H1 (cell line): ENCODE measurements around the gene STIM2. TPM values are rescaled to one million over a fixed set of nuclear protein-coding genes. Genes with fewer than 3 reads are reported as not detected.

Experiments
- CTCF ChIA-PET: fragments of 300-600 bp; sonication (Branson Sonifier 250); formaldehyde crosslinking; loops from one replicate; lab custom pipeline; 2021; ENCODE audit not compliant: partially characterized antibody; lab: Charles Lee
- POLR2A ChIA-PET: fragments of 300-600 bp; sonication (Branson Sonifier 250); formaldehyde crosslinking; loops from one replicate; lab custom pipeline; 2021; ENCODE audit warnings: inconsistent platforms; ENCODE audit not compliant: partially characterized antibody; lab: Charles Lee
- DNase-seq, 2 experiments: peaks; one replicate each; pipeline versions ENCODE4 v3.0.0 to v3.0.0-alpha.2; 2010 to 2022; ENCODE audit warnings: low spot score in 2 of 2, low read depth in 1 of 2, mixed read lengths in 1 of 2
- FAIRE-seq: peaks from 2 replicates; lab custom pipeline; 2011; peaks lifted over from hg19 to GRCh38; lab: Jason Lieb, UNC
- H2AFZ ChIP-seq: 2 replicates; pipeline ENCODE4 v1.8.1; 2012; ENCODE audit warnings: low read length, inconsistent platforms
- H2AK5ac ChIP-seq: 2 replicates; pipeline ENCODE4 v1.6.1; 2013; ENCODE audit warnings: low read depth, low read length
- H2BK120ac ChIP-seq: replicated peaks from 2 replicates; pipeline ENCODE3; 2013; ENCODE audit warnings: low read depth, low read length, inconsistent platforms
- H2BK12ac ChIP-seq: 2 replicates; pipeline ENCODE4 v1.6.1; 2013; ENCODE audit warnings: low read depth, low read length
- H2BK15ac ChIP-seq: 2 replicates; pipeline ENCODE4 v1.6.1; 2013; ENCODE audit warnings: low read length
- H2BK20ac ChIP-seq: 2 replicates; pipeline ENCODE4 v1.6.1; 2013; ENCODE audit warnings: low read length
- H2BK5ac ChIP-seq: 2 replicates; pipeline ENCODE4 v1.6.1; 2013; ENCODE audit warnings: low read depth, low read length
- H3K14ac ChIP-seq: 2 replicates; pipeline ENCODE4 v1.6.1; 2013; ENCODE audit warnings: inconsistent platforms; ENCODE audit not compliant: insufficient read length
- H3K18ac ChIP-seq: 2 replicates; pipeline ENCODE4 v1.6.1; 2013; ENCODE audit warnings: low read length; ENCODE audit errors: extremely low read depth
- H3K23ac ChIP-seq: 2 replicates; pipeline ENCODE4 v1.6.1; 2013; ENCODE audit warnings: inconsistent platforms; ENCODE audit not compliant: insufficient read length
- H3K23me2 ChIP-seq: 2 replicates; pipeline ENCODE4 v1.6.1; 2013; ENCODE audit warnings: low read depth, low read length
- H3K27ac ChIP-seq: 2 replicates; pipeline ENCODE4 v1.6.1; 2011; ENCODE audit warnings: low read depth, low read length, inconsistent platforms
- H3K27me3 ChIP-seq, 4 experiments: replicated peaks in 1 of 4; 1 replicate in 1 of 4; 2 replicates in 3 of 4; pipeline versions ENCODE4 v1.6.1 to v1.8.1; 2011 to 2013; ENCODE audit warnings: low read length in 3 of 4, mild to moderate bottlenecking in 3 of 4, inconsistent platforms in 2 of 4, mixed read lengths in 2 of 4, moderate library complexity in 1 of 4; ENCODE audit not compliant: control insufficient read depth in 3 of 4, insufficient read depth in 3 of 4; ENCODE audit errors: extremely low read depth in 1 of 4
- H3K36me3 ChIP-seq, 4 experiments: 2 replicates each; pipeline versions ENCODE4 v1.6.1 to v1.8.1; 2011 to 2013; ENCODE audit warnings: mild to moderate bottlenecking in 4 of 4, low read length in 3 of 4, moderate library complexity in 2 of 4, control low read depth in 1 of 4, inconsistent platforms in 1 of 4; ENCODE audit not compliant: insufficient read depth in 4 of 4, control insufficient read depth in 2 of 4
- H3K4ac ChIP-seq: replicated peaks from 2 replicates; pipeline ENCODE3; 2013; ENCODE audit warnings: low read length, low read depth, mixed read lengths, inconsistent platforms; ENCODE audit not compliant: insufficient read length
- H3K4me1 ChIP-seq, 4 experiments: replicated peaks in 1 of 4; 1 replicate in 1 of 4; 2 replicates in 3 of 4; pipeline versions ENCODE4 v1.6.1 to v1.8.1; 2011 to 2013; ENCODE audit warnings: low read length in 3 of 4, inconsistent platforms in 2 of 4, mixed read lengths in 1 of 4; ENCODE audit not compliant: insufficient read depth in 4 of 4, control insufficient read depth in 3 of 4
- H3K4me2 ChIP-seq, 2 experiments: 2 replicates each; pipeline versions ENCODE4 v1.6.1 to v1.8.1; 2011 to 2013; ENCODE audit warnings: low read depth in 2 of 2, low read length in 2 of 2, control low read depth in 1 of 2, inconsistent platforms in 1 of 2, mild to moderate bottlenecking in 1 of 2; ENCODE audit not compliant: insufficient read depth in 1 of 2
- H3K4me3 ChIP-seq, 4 experiments: fragments of 200-600, 300-600 bp in 1 of 4; sonication (generic), shearing (Covaris generic), sonication (Bioruptor Twin) in 1 of 4; 2 replicates each; pipeline versions ENCODE4 v1.5.1 to v1.8.1; 2011 to 2016; ENCODE audit warnings: low read length in 4 of 4, low read depth in 3 of 4, control low read depth in 2 of 4, inconsistent platforms in 2 of 4, mild to moderate bottlenecking in 2 of 4, mixed read lengths in 1 of 4, moderate library complexity in 1 of 4; ENCODE audit not compliant: insufficient read depth in 2 of 4; ENCODE audit errors: extremely low read depth in 1 of 4
- H3K56ac ChIP-seq: replicated peaks from 2 replicates; pipeline ENCODE3; 2013; ENCODE audit warnings: low read depth, mild to moderate bottlenecking, mixed read lengths, low read length, inconsistent platforms; ENCODE audit not compliant: insufficient read length
- H3K79me1 ChIP-seq: 2 replicates; pipeline ENCODE4 v1.6.1; 2013; ENCODE audit warnings: low read depth, low read length, control low read depth
- H3K79me2 ChIP-seq, 2 experiments: 2 replicates each; pipeline versions ENCODE4 v1.6.1 to v1.8.1; 2012 to 2013; ENCODE audit warnings: low read length in 2 of 2, mild to moderate bottlenecking in 2 of 2, inconsistent platforms in 1 of 2; ENCODE audit not compliant: insufficient read depth in 2 of 2, control insufficient read depth in 1 of 2
- H3K9ac ChIP-seq, 4 experiments: replicated peaks in 1 of 4; 1 replicate in 1 of 4; 2 replicates in 3 of 4; pipeline versions ENCODE4 v1.6.1 to v1.8.1; 2011 to 2013; ENCODE audit warnings: low read depth in 3 of 4, low read length in 3 of 4, control low read depth in 2 of 4, mild to moderate bottlenecking in 2 of 4, moderate library complexity in 2 of 4, inconsistent platforms in 1 of 4; ENCODE audit errors: extremely low read depth in 1 of 4
- H3K9me3 ChIP-seq, 2 experiments: 2 replicates each; pipeline versions ENCODE4 v1.6.1 to v1.8.1; 2012 to 2013; ENCODE audit warnings: mild to moderate bottlenecking in 2 of 2, moderate library complexity in 2 of 2, control low read depth in 1 of 2, inconsistent platforms in 1 of 2, low read depth in 1 of 2, low read length in 1 of 2, mixed read lengths in 1 of 2; ENCODE audit not compliant: insufficient read depth in 2 of 2
- H4K20me1 ChIP-seq, 2 experiments: replicated peaks in 1 of 2; 2 replicates each; pipeline versions ENCODE3 to v1.8.1; 2011 to 2013; ENCODE audit warnings: inconsistent platforms in 2 of 2, low read length in 2 of 2, mild to moderate bottlenecking in 1 of 2; ENCODE audit not compliant: insufficient read depth in 2 of 2, control insufficient read depth in 1 of 2
- H4K5ac ChIP-seq: 2 replicates; pipeline ENCODE4 v1.6.1; 2013; ENCODE audit warnings: low read length, low read depth, mixed read lengths, inconsistent platforms; ENCODE audit not compliant: insufficient read length
- H4K8ac ChIP-seq: 2 replicates; pipeline ENCODE4 v1.8.0; 2013; ENCODE audit warnings: mild to moderate bottlenecking, moderate library complexity, low read length, inconsistent platforms; ENCODE audit not compliant: insufficient read depth; ENCODE audit errors: extremely low read depth
- H4K91ac ChIP-seq: replicated peaks from 2 replicates; pipeline ENCODE3; 2013; ENCODE audit warnings: low read length, mixed read lengths, inconsistent platforms; ENCODE audit not compliant: insufficient read length
- ATF3 ChIP-seq: IDR thresholded peaks from 2 replicates; pipeline ENCODE4 v1.6.1; 2011; ENCODE audit warnings: low read depth, mild to moderate bottlenecking, low read length; ENCODE audit not compliant: insufficient read depth
- CTBP2 ChIP-seq: IDR thresholded peaks from 2 replicates; pipeline ENCODE4 v1.7.0; 2011; ENCODE audit warnings: borderline replicate concordance, mild to moderate bottlenecking, moderate library complexity, mixed read lengths, low read length; ENCODE audit not compliant: insufficient read depth, insufficient read length
- EGR1 ChIP-seq: IDR thresholded peaks from 2 replicates; pipeline ENCODE4 v1.6.1; 2011; ENCODE audit warnings: low read depth, low read length, borderline replicate concordance
- FOSL1 ChIP-seq: IDR thresholded peaks from 2 replicates; pipeline ENCODE4 v1.6.1; 2011; ENCODE audit warnings: mild to moderate bottlenecking, low read depth, low read length, moderate library complexity; ENCODE audit not compliant: insufficient read depth
- KDM4A ChIP-seq: IDR thresholded peaks from one replicate; pipeline ENCODE4 v1.7.1; 2012; ENCODE audit warnings: low read depth, mild to moderate bottlenecking, moderate library complexity, low read length, inconsistent platforms; ENCODE audit not compliant: severe bottlenecking
- RAD21 ChIP-seq, 2 experiments: IDR thresholded peaks in 1 of 2; conservative IDR thresholded peaks in 1 of 2; 2 replicates each; pipeline ENCODE4 v1.6.1; 2011; ENCODE audit warnings: low read depth in 2 of 2, low read length in 2 of 2, improper control_type of control experiment in 1 of 2, inconsistent platforms in 1 of 2, mild to moderate bottlenecking in 1 of 2, moderate library complexity in 1 of 2
- RFX5 ChIP-seq: IDR thresholded peaks from 2 replicates; pipeline ENCODE4 v1.6.1; 2011; ENCODE audit warnings: low read depth, low read length, improper control_type of control experiment, borderline replicate concordance
- SRF ChIP-seq: IDR thresholded peaks from 2 replicates; pipeline ENCODE4 v1.6.1; 2011; ENCODE audit warnings: mild to moderate bottlenecking, low read depth, low read length, moderate library complexity
- TAF7 ChIP-seq: optimal IDR thresholded peaks from 2 replicates; pipeline ENCODE3; 2011; ENCODE audit warnings: low read depth, mild to moderate bottlenecking, inconsistent platforms, low read length, moderate library complexity, borderline replicate concordance
- TBP ChIP-seq: IDR thresholded peaks from 2 replicates; pipeline ENCODE4 v1.6.1; 2011; ENCODE audit warnings: low read depth, low read length, improper control_type of control experiment
- WGBS, 2 experiments: shearing (Covaris generic) in 1 of 2; methylation state at CpG; one replicate each; pipeline versions ENCODE4 v1.1.6 to v1.1.7; 2013 to 2015; ENCODE audit warnings: low lambda C conversion rate in 2 of 2, mixed read lengths in 2 of 2, inconsistent platforms in 1 of 2, low coverage in 1 of 2, missing lambda C conversion rate in 1 of 2; ENCODE audit not compliant: insufficient replicate concordance in 2 of 2, insufficient coverage in 1 of 2, insufficient read length in 1 of 2; ENCODE audit errors: extremely low coverage in 1 of 2, missing lambda C conversion rate in 1 of 2; 5-methylcytosine and 5-hydroxymethylcytosine counted together
- polyA plus RNA-seq, 7 experiments: library from polyadenylated mRNA; depleted of rRNA in 3 of 7; stranded (reverse) in 5 of 7; unstranded in 2 of 7; fragments of >200 nt in 5 of 7; fragments of 200-250 nt in 2 of 7; gene quantifications; 1 replicate in 5 of 7; 2 replicates in 1 of 7; 4 replicates in 1 of 7; pipeline versions ENCODE4 v1.2.1 to v1.2.3, GENCODE V29; 2011 to 2013; ENCODE audit warnings: missing spikeins in 2 of 7, mixed read lengths in 2 of 7
- total RNA-seq: library from RNA; stranded (reverse); fragmentation: NEBNext Ultra II Directional; extraction: Animal tissue kit (Norgen Biotek cat#: 25700); gene quantifications from 2 replicates; pipeline ENCODE4 v1.2.1, GENCODE V29; 2021

STIM2 gene
- total and polyA plus RNA-seq, 2 of the 8 experiments (the other 6 are each of a cell fraction or from before 2014, with no cell fraction given) = 22.9 to 23.0 TPM

DNA sequence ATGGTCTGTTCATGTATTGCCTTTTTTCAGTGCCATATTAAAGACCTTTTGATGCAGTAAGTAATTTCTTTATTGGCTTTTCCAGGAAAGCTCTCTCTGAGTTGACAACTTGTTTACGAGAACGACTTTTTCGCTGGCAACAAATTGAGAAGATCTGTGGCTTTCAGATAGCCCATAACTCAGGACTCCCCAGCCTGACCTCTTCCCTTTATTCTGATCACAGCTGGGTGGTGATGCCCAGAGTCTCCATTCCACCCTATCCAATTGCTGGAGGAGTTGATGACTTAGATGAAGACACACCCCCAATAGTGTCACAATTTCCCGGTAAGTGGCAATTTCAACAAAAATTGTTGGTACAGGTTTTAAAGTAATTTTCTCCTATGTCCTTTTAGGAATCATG, 148.0 kb downstream of the STIM2 start:
- Histone ChIP-seq H4K8ac (no peak overlapping the region), H4K91ac (no peak overlapping the region), H3K56ac (no peak overlapping the region), H2BK120ac (no peak overlapping the region), H2BK5ac (no peak overlapping the region), H3K4ac (no peak overlapping the region), H3K18ac (no peak overlapping the region), H2BK15ac (no peak overlapping the region), H2AK5ac (no peak overlapping the region), H3K27ac (no peak overlapping the region), H3K36me3 (peaks cover 0 to 3% (median 0%) of the 10 kb centered on the region in 4 experiments; a peak in 1 of 8 replicates), H3K4me3 (no peak overlapping the region), H2BK20ac (no peak overlapping the region), H3K9me3 (no peaks in the 10 kb centered on the region), H4K5ac (no peak overlapping the region), H2AFZ (no peak overlapping the region), H3K4me1 (no peaks in the 10 kb centered on the region), H3K79me2 (no peaks in the 10 kb centered on the region), H3K79me1 (no peaks in the 10 kb centered on the region), H3K23ac (no peak overlapping the region), H4K20me1 (no peaks in the 10 kb centered on the region), H3K4me2 (no peak overlapping the region), H2BK12ac (no peak overlapping the region), H3K23me2 (no peaks in the 10 kb centered on the region), H3K27me3 (no peaks in the 10 kb centered on the region), H3K9ac (no peak overlapping the region), H3K14ac (no peak overlapping the region)
- DNase-seq (no peak), FAIRE-seq (no peak)
- ChIA-PET POLR2A (no interaction called here), CTCF (interaction anchor here (1.0 to 2.3 kb wide), 4 partner anchors 7 to 220 kb away, joined by 3 to 11 read pairs (median 6); no protein-coding TSS in a partner anchor)
- 94% methylated on average over 4 of the region's 4 CpGs; no CpG with 5 or more reads in 1 of the 2 experiments for WGBS, 2 experiments
- TF ChIP-seq FOSL1 = no peak
- TF ChIP-seq RAD21 (IDR thresholded peaks at IDR 0.05 in 1 of 2, conservative IDR thresholded peaks at IDR 0.05 in 1 of 2; ENCODE audit: low read depth in 2 of 2, low read length in 2 of 2) = no peak
- TF ChIP-seq KDM4A = no peak
- no peak for TF ChIP-seq EGR1
- no peak for TF ChIP-seq CTBP2
- no peak for TF ChIP-seq TAF7
- no peak for TF ChIP-seq RFX5
- TF ChIP-seq SRF = no peak
- no peak for TF ChIP-seq TBP
- TF ChIP-seq ATF3 = no peak
